GM19193 (cell line): Measurements from ENCODE around the gene RHEBL1.

Source experiments
- POLR2A ChIP-seq: IDR thresholded peaks from 4 replicates; pipeline ENCODE4 v1.6.1; 2011; ENCODE audit not compliant: insufficient read depth, insufficient read length; ENCODE audit errors: extremely low read depth

RHEBL1 gene

GRCh38 chr12:49060237-49061156 lies 9.3 kb downstream of the RHEBL1 start, which contains the start of gene KMT2D:
Gene KMT2D (minus strand): TSS chr12:49060794. CDS start chr12:49055324, 5,470 bp downstream.
- TF ChIP-seq POLR2A: peak; percentile 79

GRCh38 chr12:49059299-49060171 lies 10.2 kb downstream of the RHEBL1 start:
- TF ChIP-seq POLR2A: no peak

- TF ChIP-seq POLR2A: no peak
Measured at GRCh38 chr12:49059045-49059298, 10.8 kb downstream of the RHEBL1 start.

GRCh38 chr12:49058366-49059044 lies 11.3 kb downstream of the RHEBL1 start:
- no peak for TF ChIP-seq POLR2A

- TF ChIP-seq POLR2A: no peak
Measured at GRCh38 chr12:49057888-49058287, 11.9 kb downstream of the RHEBL1 start.

- no peak for TF ChIP-seq POLR2A
Measured at GRCh38 chr12:49055978-49056754, 13.6 kb downstream of the RHEBL1 start.

GRCh38 chr12:49055092-49055491 lies 14.7 kb downstream of the RHEBL1 start:
- no peak for TF ChIP-seq POLR2A

GRCh38 chr12:49054524-49054923 lies 15.3 kb downstream of the RHEBL1 start:
- no peak for TF ChIP-seq POLR2A

GRCh38 chr12:49054096-49054495 lies 15.7 kb downstream of the RHEBL1 start:
- TF ChIP-seq POLR2A: no peak

- TF ChIP-seq POLR2A: no peak
Measured at GRCh38 chr12:49052451-49053208, 17.1 kb downstream of the RHEBL1 start.

- TF ChIP-seq POLR2A: no peak
Measured at GRCh38 chr12:49051777-49052438, 17.9 kb downstream of the RHEBL1 start.

GRCh38 chr12:49051373-49051764 lies 18.4 kb downstream of the RHEBL1 start:
- no peak for TF ChIP-seq POLR2A

- TF ChIP-seq POLR2A: no peak
Measured at GRCh38 chr12:49050507-49051372, 19.0 kb downstream of the RHEBL1 start.
